ENCODE measurements around the gene DIPK1C. TPM values are rescaled to one million over a fixed set of nuclear protein-coding genes. Genes with fewer than 3 reads are reported as not detected.

Gene DIPK1C
- total RNA-seq, 4 donors from 2014 or later: 0.16 to 0.27 TPM; not detected in 2

- WGBS, 2 donors (ENCODE audit: low coverage in 1 of 2): 47 to 70% methylated on average over 5 to 7 of the region's 7 CpGs
- H3K27ac ChIP-seq: no peak overlapping the region
- no peaks in the 10 kb centered on the region for H3K36me3 ChIP-seq
- TF ChIP-seq EP300 (IDR thresholded peaks at IDR 0.05; ENCODE audit: low read depth): no peak
- no peak for TF ChIP-seq POLR2AphosphoS5 (IDR thresholded peaks at IDR 0.05)
- TF ChIP-seq CTCF (IDR thresholded peaks at IDR 0.05): no peak
- TF ChIP-seq POLR2A (IDR thresholded peaks at IDR 0.05): no peak
- no peaks in the 10 kb centered on the region for H3K9me3 ChIP-seq
- no peak overlapping the region for H3K4me3 ChIP-seq
- in situ Hi-C loops (cut with MboI; ENCODE audit: low pct_ligation_motif_present in 1 of 4, low pct_unique_long_range_greater_than_20kb in 1 of 4, low sequenced_read_pairs in 3 of 4): loop anchor here in 1 of 4 donors (25.0 kb wide), 1 partner anchor 102 kb away; no protein-coding TSS in a partner anchor
- intact Hi-C loops (cut with DNase I; ENCODE audit: low total_unique reads): no loop called here
- no peak for DNase-seq
- H3K27me3 ChIP-seq: peaks cover 48% of the 10 kb centered on the region
- peaks cover 4 to 15% (median 10%) of the 10 kb centered on the region in 4 donors for H3K4me1 ChIP-seq
Observed at GRCh38 chr18:74459889-74460288, 2.8 kb upstream of the DIPK1C start.

DNA sequence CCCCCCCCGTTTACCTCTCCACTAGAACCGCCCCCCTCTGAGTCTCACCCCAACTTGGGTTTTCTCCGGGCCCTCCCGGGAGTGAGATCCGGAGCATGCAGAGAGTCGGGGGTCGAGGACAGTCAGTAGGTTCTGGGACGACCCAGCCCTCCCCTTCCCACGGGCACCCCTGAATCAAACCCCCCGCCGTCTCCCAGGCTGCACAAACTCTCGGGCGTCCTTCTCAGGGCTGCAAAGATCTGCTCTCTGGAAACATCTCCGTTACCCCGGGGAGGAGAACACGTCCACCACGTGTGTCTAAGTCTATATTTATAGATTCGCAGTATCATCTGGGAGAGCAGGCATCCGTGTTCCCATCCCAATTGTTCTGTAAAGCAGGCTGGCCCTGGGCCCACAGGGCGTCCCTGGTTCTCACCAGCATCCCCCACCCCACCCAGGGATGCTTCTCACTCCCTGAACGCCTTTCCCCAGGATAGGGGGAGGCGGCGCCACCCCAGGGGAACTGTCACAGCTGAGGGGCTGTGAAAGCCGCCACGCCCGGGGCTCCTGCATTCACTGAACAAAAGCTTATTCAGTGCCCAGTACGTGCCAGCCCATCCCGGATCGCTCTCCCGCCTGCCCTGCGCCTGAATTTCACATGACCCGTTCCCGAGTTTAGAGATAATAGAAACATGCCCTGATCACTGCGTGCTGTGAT is 765 bp upstream of the DIPK1C start:
- intact Hi-C loops (cut with DNase I; ENCODE audit: low total_unique reads): no loop called here
- H3K4me3 ChIP-seq: no peak overlapping the region
- H3K4me1 ChIP-seq: peaks cover 4 to 15% (median 10%) of the 10 kb centered on the region in 4 donors
- in situ Hi-C loops (cut with MboI; ENCODE audit: low pct_ligation_motif_present in 1 of 4, low pct_unique_long_range_greater_than_20kb in 1 of 4, low sequenced_read_pairs in 3 of 4): loop anchor here in 1 of 4 donors (25.0 kb wide), 1 partner anchor 104 kb away; no protein-coding TSS in a partner anchor
- no peaks in the 10 kb centered on the region for H3K9me3 ChIP-seq
- no peaks in the 10 kb centered on the region for H3K36me3 ChIP-seq
- 37% methylated on average over 34 of the region's 34 CpGs; no CpG with 5 or more reads in 1 of the 2 donors for WGBS, 2 donors (ENCODE audit: low coverage in 1 of 2)
- TF ChIP-seq POLR2A (IDR thresholded peaks at IDR 0.05): no peak
- no peak for TF ChIP-seq POLR2AphosphoS5 (IDR thresholded peaks at IDR 0.05)
- TF ChIP-seq CTCF (IDR thresholded peaks at IDR 0.05): no peak
- no peak for TF ChIP-seq EP300 (IDR thresholded peaks at IDR 0.05; ENCODE audit: low read depth)
- H3K27ac ChIP-seq: no peak overlapping the region
- no peak for DNase-seq
- H3K27me3 ChIP-seq: peaks cover 62% of the 10 kb centered on the region

- Histone ChIP-seq H3K9me3 (no peaks in the 10 kb centered on the region), H3K27me3 (peaks cover 67% of the 10 kb centered on the region), H3K27ac (no peak overlapping the region), H3K36me3 (no peaks in the 10 kb centered on the region), H3K4me3 (peak overlapping the region in 3 of 4 donors; percentile 17 to 55 (median 19)), H3K4me1 (peaks cover 4 to 15% (median 10%) of the 10 kb centered on the region in 4 donors)
- no peak for TF ChIP-seq EP300 (IDR thresholded peaks at IDR 0.05; ENCODE audit: low read depth)
- no peak for TF ChIP-seq POLR2A (IDR thresholded peaks at IDR 0.05)
- TF ChIP-seq CTCF (IDR thresholded peaks at IDR 0.05): no peak
- no peak for TF ChIP-seq POLR2AphosphoS5 (IDR thresholded peaks at IDR 0.05)
- WGBS, 2 donors (ENCODE audit: low coverage in 1 of 2): 2% methylated on average over 38 of the region's 69 CpGs; no CpG with 5 or more reads in 1 of the 2 donors
- in situ Hi-C loops (cut with MboI; ENCODE audit: low pct_ligation_motif_present in 1 of 4, low pct_unique_long_range_greater_than_20kb in 1 of 4, low sequenced_read_pairs in 3 of 4) (loop anchor here in 1 of 4 donors (25.0 kb wide), 1 partner anchor 106 kb away; no protein-coding TSS in a partner anchor), intact Hi-C loops (cut with DNase I; ENCODE audit: low total_unique reads) (no loop called here)
- no peak for DNase-seq
Observed at GRCh38 chr18:74456349-74457042, 612 bp downstream of the DIPK1C start.

DNA sequence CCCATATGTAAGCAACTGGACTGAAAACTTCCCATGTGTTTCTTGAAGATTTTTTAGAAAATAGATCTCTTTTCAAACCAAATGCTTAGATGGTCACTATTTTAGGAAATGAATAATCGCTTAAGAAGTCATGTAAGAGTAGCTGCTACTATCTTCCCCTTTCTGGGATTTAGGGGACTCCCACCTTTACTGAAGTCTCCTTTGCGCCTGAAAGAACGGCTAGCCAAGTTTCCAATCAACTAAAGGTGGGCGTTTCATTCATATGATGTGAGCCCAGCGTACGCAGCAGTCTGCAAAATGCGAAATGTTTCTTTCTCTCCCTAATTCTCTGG is 1.1 kb downstream of the DIPK1C start:
- H3K27ac ChIP-seq: no peak overlapping the region
- in situ Hi-C loops (cut with MboI; ENCODE audit: low pct_ligation_motif_present in 1 of 4, low pct_unique_long_range_greater_than_20kb in 1 of 4, low sequenced_read_pairs in 3 of 4) (loop anchor here in 1 of 4 donors (25.0 kb wide), 1 partner anchor 106 kb away; no protein-coding TSS in a partner anchor), intact Hi-C loops (cut with DNase I; ENCODE audit: low total_unique reads) (no loop called here)
- DNase-seq: no peak
- no peaks in the 10 kb centered on the region for H3K36me3 ChIP-seq
- no peaks in the 10 kb centered on the region for H3K9me3 ChIP-seq
- peaks cover 67% of the 10 kb centered on the region for H3K27me3 ChIP-seq
- TF ChIP-seq POLR2A (IDR thresholded peaks at IDR 0.05): no peak
- whole genome bisulfite sequencing, 2 donors (ENCODE audit: low coverage in 1 of 2): 16 to 17% methylated on average over 3 to 7 of the region's 7 CpGs
- peaks cover 4 to 15% (median 10%) of the 10 kb centered on the region in 4 donors for H3K4me1 ChIP-seq
- H3K4me3 ChIP-seq: peak overlapping the region in 2 of 4 donors; percentile 17 to 55

Data from transverse colon (tissue), 4 donors.